HUDEP-2 (cell line): ENCODE measurements around the gene PTPN1.
"Not testable (repeated sequence)": the region's sequence is repeated elsewhere in the genome, so short reads cannot be mapped to it uniquely, and the experiment has no call there.

Experiments used
- DNase-seq, 76 experiments: peaks; one replicate each; lab custom pipeline; 2025; ENCODE audit not compliant: unreplicated experiment in 76 of 76; lab: John Stamatoyannopoulos, UW

The PTPN1 gene

GRCh38 chr20:50527068-50527605, 17.0 kb downstream of the PTPN1 start:
- DNase-seq: no peak

GRCh38 chr20:50528129-50528528, 17.9 kb downstream of the PTPN1 start:
- DNase-seq: no peak

GRCh38 chr20:50528804-50529351, 18.7 kb downstream of the PTPN1 start:
- DNase-seq: no peak

GRCh38 chr20:50532221-50532620, 22.0 kb downstream of the PTPN1 start:
- DNase-seq: no peak

- no peak for DNase-seq
Measured at GRCh38 chr20:50533061-50533460, 22.9 kb downstream of the PTPN1 start.

- no peak for DNase-seq
Measured at GRCh38 chr20:50533464-50533863, 23.3 kb downstream of the PTPN1 start.

GRCh38 chr20:50534567-50534966, 24.4 kb downstream of the PTPN1 start:
- DNase-seq: no peak

- DNase-seq: no peak
Measured at GRCh38 chr20:50535162-50535561, 25.0 kb downstream of the PTPN1 start.

- DNase-seq: no peak
Measured at GRCh38 chr20:50536333-50536732, 26.1 kb downstream of the PTPN1 start.

GRCh38 chr20:50537546-50538201, 27.5 kb downstream of the PTPN1 start:
- DNase-seq: no peak

GRCh38 chr20:50538276-50538675, 28.1 kb downstream of the PTPN1 start:
- no peak for DNase-seq

GRCh38 chr20:50539798-50540197, 29.6 kb downstream of the PTPN1 start:
- DNase-seq: not testable (repeated sequence)

- DNase-seq: no peak
Measured at GRCh38 chr20:50540620-50541605, 30.7 kb downstream of the PTPN1 start.

GRCh38 chr20:50541606-50542041, 31.4 kb downstream of the PTPN1 start:
- no peak for DNase-seq

- DNase-seq: no peak
Measured at GRCh38 chr20:50543326-50543725, 33.1 kb downstream of the PTPN1 start.

- DNase-seq: no peak
Measured at GRCh38 chr20:50545126-50545525, 34.9 kb downstream of the PTPN1 start.

- no peak for DNase-seq
Measured at GRCh38 chr20:50546729-50547314, 36.6 kb downstream of the PTPN1 start.

- DNase-seq: no peak
Measured at GRCh38 chr20:50547964-50548363, 37.8 kb downstream of the PTPN1 start.

GRCh38 chr20:50548396-50548795, 38.2 kb downstream of the PTPN1 start:
- DNase-seq: no peak

GRCh38 chr20:50550531-50550930, 40.3 kb downstream of the PTPN1 start:
- DNase-seq: no peak

- no peak for DNase-seq
Measured at GRCh38 chr20:50551288-50551687, 41.1 kb downstream of the PTPN1 start.
